Uterus (tissue), 2 donors: ENCODE measurements around the gene FAM120A.

Experiments used
- CTCF ChIP-seq, 4 experiments: fragments of 200-600 bp in 2 of 4; fragments of 450-650 bp in 2 of 4; sonication (generic) in 2 of 4; IDR thresholded peaks; one replicate each; pipeline ENCODE4 v1.5.1; 2016 to 2019; ENCODE audit warnings: antibody characterized with exemption in 4 of 4, mild to moderate bottlenecking in 2 of 4, moderate library complexity in 1 of 4
- POLR2A ChIP-seq, 2 donors: fragments of 450-650 bp; IDR thresholded peaks; one replicate each; pipeline ENCODE4 v1.6.1; 2016; ENCODE audit warnings: antibody characterized with exemption in 2 of 2, mild to moderate bottlenecking in 1 of 2, moderate library complexity in 1 of 2

DNA sequence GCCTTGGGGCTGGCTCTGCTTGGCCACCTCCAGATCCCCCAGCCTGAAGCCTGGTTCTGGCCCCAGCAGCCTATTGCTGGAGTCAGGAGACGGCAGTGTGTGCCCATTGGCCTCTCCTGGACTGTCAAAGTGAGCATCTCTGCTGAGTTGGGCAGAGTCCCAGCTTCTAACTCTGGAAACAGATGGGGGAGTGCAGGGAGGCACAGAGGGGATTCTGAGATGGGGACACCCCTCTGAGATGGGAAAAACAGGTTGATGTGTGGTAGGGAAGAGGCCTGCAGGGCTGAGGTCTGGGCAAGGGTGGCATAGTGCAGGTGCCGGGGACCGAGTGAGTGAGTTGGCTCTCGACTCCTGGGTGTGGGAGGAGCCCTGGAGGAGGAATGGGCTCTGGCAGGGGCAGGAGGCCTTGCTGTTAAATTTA is 152.4 kb downstream of the FAM120A start:
- no peak for TF ChIP-seq CTCF (IDR thresholded peaks at IDR 0.05)
- no peak for TF ChIP-seq POLR2A (IDR thresholded peaks at IDR 0.05)
